CD4-positive, alpha-beta T cell treated with Interleukin-4 for 1 hour (primary cell): ENCODE measurements around the gene GALR3.
"Not testable (repeated sequence)": the region's sequence is repeated elsewhere in the genome, so short reads cannot be mapped to it uniquely, and the experiment has no call there.

Source experiments
- DNase-seq, 2 donors: peaks; one replicate each; pipeline ENCODE4 v3.0.0-alpha.2; 2020 to 2022

Gene GALR3

GRCh38 chr22:37823134-37823985 lies at the start of gene GALR3:
GALR3 (plus strand) TSS chr22:37823382; CDS start chr22:37823407, 25 bp downstream.
- DNase-seq = no peak

- DNase-seq = no peak
These were observed 48.5 kb upstream of the GALR3 start for GRCh38 chr22:37774728-37775127.

- DNase-seq = no peak
These were observed 47.2 kb upstream of the GALR3 start for GRCh38 chr22:37775785-37776638.

- DNase-seq = no peak
These were observed 46.6 kb upstream of the GALR3 start for GRCh38 chr22:37776639-37777005.

GRCh38 chr22:37777122-37777687 lies 46.0 kb upstream of the GALR3 start:
- no peak for DNase-seq

GRCh38 chr22:37778370-37779009 lies 44.7 kb upstream of the GALR3 start:
- no peak for DNase-seq

GRCh38 chr22:37781434-37782059 lies 41.6 kb upstream of the GALR3 start:
- no peak for DNase-seq

- DNase-seq = no peak
These were observed 40.6 kb upstream of the GALR3 start for GRCh38 chr22:37782340-37783168.

GRCh38 chr22:37784829-37785495 lies 38.2 kb upstream of the GALR3 start:
- DNase-seq = no peak

GRCh38 chr22:37790234-37790633 lies 32.9 kb upstream of the GALR3 start:
- DNase-seq = no peak

- no peak for DNase-seq
These were observed 30.7 kb upstream of the GALR3 start for GRCh38 chr22:37792494-37792893.

GRCh38 chr22:37794376-37794775 lies 28.8 kb upstream of the GALR3 start:
- DNase-seq = no peak

GRCh38 chr22:37796079-37796478 lies 27.1 kb upstream of the GALR3 start:
- DNase-seq = no peak

- DNase-seq = not testable (repeated sequence)
These were observed 25.9 kb upstream of the GALR3 start for GRCh38 chr22:37797259-37797658.

- DNase-seq = no peak
These were observed 25.2 kb upstream of the GALR3 start for GRCh38 chr22:37797874-37798500.

GRCh38 chr22:37799979-37800378 lies 23.2 kb upstream of the GALR3 start:
- not testable (repeated sequence) for DNase-seq

- no peak for DNase-seq
These were observed 21.3 kb upstream of the GALR3 start for GRCh38 chr22:37801946-37802309.

- no peak for DNase-seq
These were observed 20.6 kb upstream of the GALR3 start for GRCh38 chr22:37802310-37803194.

- no peak for DNase-seq
These were observed 20.0 kb upstream of the GALR3 start for GRCh38 chr22:37803195-37803638.
